Measurements from ENCODE around the gene RTL3. TPM values are rescaled to one million over a fixed set of nuclear protein-coding genes. Genes with fewer than 3 reads are reported as not detected.

RTL3 gene
- total RNA-seq, 4 donors from 2014 or later, result 0.54 TPM; not detected in 3

- Histone ChIP-seq H3K36me3 (no peaks in the 10 kb centered on the region), H3K4me3 (replicated peaks in 1 of 3) (no peak overlapping the region), H3K9me3 (no peaks in the 10 kb centered on the region), H3K27me3 (no peaks in the 10 kb centered on the region), H3K4me1 (no peaks in the 10 kb centered on the region), H3K27ac (no peak overlapping the region)
- 50 to 62% methylated on average over 1 of the region's 1 CpG for WGBS, 2 donors
- DNase-seq, result no peak
- intact Hi-C loops (cut with DNase I), result no loop called here
- TF ChIP-seq POLR2A (IDR thresholded peaks at IDR 0.05), result no peak
- TF ChIP-seq CTCF (IDR thresholded peaks at IDR 0.05), result no peak
Observed at GRCh38 chrX:78622831-78623230, 36.3 kb downstream of the RTL3 start.

GRCh38 chrX:78619834-78620233 is 39.3 kb downstream of the RTL3 start:
- TF ChIP-seq POLR2A (IDR thresholded peaks at IDR 0.05) (no peak), CTCF (IDR thresholded peaks at IDR 0.05) (no peak)
- H3K4me3 ChIP-seq (replicated peaks in 1 of 3), result no peak overlapping the region
- H3K27ac ChIP-seq, result no peak overlapping the region
- H3K4me1 ChIP-seq, result no peaks in the 10 kb centered on the region
- H3K36me3 ChIP-seq, result no peaks in the 10 kb centered on the region
- DNase-seq, result peak in 1 of 2 donors; percentile 28
- 8 to 30% methylated on average over 2 to 3 of the region's 3 CpGs for WGBS, 2 donors
- no peaks in the 10 kb centered on the region for H3K27me3 ChIP-seq
- intact Hi-C loops (cut with DNase I), result no loop called here
- no peaks in the 10 kb centered on the region for H3K9me3 ChIP-seq

- no peak overlapping the region for H3K27ac ChIP-seq
- no peaks in the 10 kb centered on the region for H3K4me1 ChIP-seq
- no peaks in the 10 kb centered on the region for H3K27me3 ChIP-seq
- H3K36me3 ChIP-seq, result no peaks in the 10 kb centered on the region
- no peak for DNase-seq
- H3K4me3 ChIP-seq (replicated peaks in 1 of 3), result no peak overlapping the region
- intact Hi-C loops (cut with DNase I), result no loop called here
- TF ChIP-seq CTCF (IDR thresholded peaks at IDR 0.05), result no peak
- TF ChIP-seq POLR2A (IDR thresholded peaks at IDR 0.05), result no peak
- H3K9me3 ChIP-seq, result no peaks in the 10 kb centered on the region
- 98 to 100% methylated on average over 1 to 2 of the region's 2 CpGs for WGBS, 2 donors
Observed at GRCh38 chrX:78618987-78619386, 40.1 kb downstream of the RTL3 start.

- 61 to 74% methylated on average over 1 of the region's 1 CpG for WGBS, 2 donors
- no peak overlapping the region for H3K4me3 ChIP-seq (replicated peaks in 1 of 3)
- intact Hi-C loops (cut with DNase I), result no loop called here
- H3K27me3 ChIP-seq, result no peaks in the 10 kb centered on the region
- H3K27ac ChIP-seq, result no peak overlapping the region
- H3K36me3 ChIP-seq, result no peaks in the 10 kb centered on the region
- H3K9me3 ChIP-seq, result no peaks in the 10 kb centered on the region
- TF ChIP-seq CTCF (IDR thresholded peaks at IDR 0.05) (no peak), POLR2A (IDR thresholded peaks at IDR 0.05) (no peak)
- no peak for DNase-seq
- no peaks in the 10 kb centered on the region for H3K4me1 ChIP-seq
Observed at GRCh38 chrX:78614264-78614663, 44.9 kb downstream of the RTL3 start.

Other genes starting within 250 kb of the RTL3 start
- 1 to 10 TPM in 1 of 4 donors, not detected in 3; 2.0 TPM for gene LPAR4, start 88.4 kb upstream of the RTL3 start, total RNA-seq

Measured in thyroid gland (tissue), 4 donors.